Activated gamma-delta T cell (primary cell): ENCODE measurements around the gene BNC2.

Source experiments
- DNase-seq: peaks from one replicate; lab custom pipeline; 2025; lab: John Stamatoyannopoulos, UW

BNC2 gene

GRCh38 chr9:16367605-16368231 lies 502.8 kb downstream of the BNC2 start:
- DNase-seq: no peak

GRCh38 chr9:16364347-16364746 lies 506.1 kb downstream of the BNC2 start:
- DNase-seq: no peak

DNA sequence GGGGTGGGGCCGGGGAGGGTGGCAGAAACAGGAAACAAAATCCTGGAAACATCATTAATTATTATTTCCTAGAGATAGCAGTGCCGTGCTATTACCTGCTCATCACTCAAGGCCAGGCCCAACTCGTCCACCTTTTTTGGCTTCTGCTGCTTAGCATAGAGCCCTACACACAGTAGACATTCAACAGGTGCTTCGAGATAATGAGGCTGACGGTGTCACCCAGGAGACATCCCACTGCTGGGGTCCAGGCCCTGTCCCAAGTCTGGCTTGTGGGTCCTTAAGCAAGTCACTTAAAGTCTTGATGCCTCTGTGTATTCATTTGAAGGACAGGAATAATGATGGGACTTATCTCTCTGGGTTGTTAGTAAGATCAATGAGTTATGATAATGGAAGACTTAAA lies 506.6 kb downstream of the BNC2 start:
- no peak for DNase-seq

GRCh38 chr9:16363073-16363781 lies 507.2 kb downstream of the BNC2 start:
- no peak for DNase-seq

- DNase-seq: no peak
Measured at GRCh38 chr9:16361939-16362338, 508.5 kb downstream of the BNC2 start.

GRCh38 chr9:16361118-16361517 lies 509.4 kb downstream of the BNC2 start:
- no peak for DNase-seq

DNA sequence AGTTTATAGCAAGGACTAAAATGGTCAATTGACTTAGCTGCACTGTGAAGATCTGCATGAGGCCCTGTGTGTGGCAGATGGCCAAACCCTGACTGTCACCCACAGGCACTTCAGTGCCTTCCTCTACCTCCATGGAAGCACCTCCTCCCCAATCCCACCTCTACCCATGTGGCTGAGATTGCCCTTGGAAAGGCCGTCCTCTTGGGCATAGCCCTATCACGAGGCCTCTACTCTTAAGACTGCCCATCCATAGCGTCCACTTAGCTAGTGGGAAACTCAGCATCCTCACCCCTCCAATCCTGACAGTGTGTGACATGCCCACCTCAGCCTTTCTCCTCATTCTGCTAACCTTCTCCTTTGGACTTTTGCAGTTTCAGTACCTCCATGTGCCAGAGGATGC lies 510.2 kb downstream of the BNC2 start:
- no peak for DNase-seq
